HepG2 (cell line): Measurements from ENCODE around the gene FUT6. TPM values are rescaled to one million over a fixed set of nuclear protein-coding genes. Genes with fewer than 3 reads are reported as not detected.
A peak's percentile ranks its signal among the peaks of the same experiment; 100 is the strongest.

Experiments used
- CAMTA2 ChIP-seq: sonication (generic); formaldehyde crosslinking; IDR thresholded peaks from 2 replicates; pipeline ENCODE4 v1.4.0; 2020; ENCODE audit warnings: mild to moderate bottlenecking, missing genetic modification reagents, borderline replicate concordance
- HBP1 ChIP-seq: IDR thresholded peaks from 2 replicates; pipeline ENCODE4 v1.6.1; 2016; ENCODE audit warnings: low read depth, control low read depth
- HNRNPL ChIP-seq: fragments of 200-400 bp; formaldehyde crosslinking; IDR thresholded peaks from 2 replicates; pipeline ENCODE4 v1.6.1; 2017; ENCODE audit warnings: mild to moderate bottlenecking, low read depth, low read length
- KDM5B ChIP-seq: sonication (generic); formaldehyde crosslinking; IDR thresholded peaks from 2 replicates; pipeline ENCODE4 v1.4.0; 2020; ENCODE audit warnings: missing genetic modification reagents, mild to moderate bottlenecking, borderline replicate concordance
- KLF13 ChIP-seq: sonication (generic); formaldehyde crosslinking; IDR thresholded peaks from 2 replicates; pipeline ENCODE4 v1.4.0; 2020; ENCODE audit warnings: mild to moderate bottlenecking, missing genetic modification reagents
- RXRA ChIP-seq: sonication (generic); formaldehyde crosslinking; IDR thresholded peaks from 2 replicates; pipeline ENCODE4 v1.5.1; 2020; ENCODE audit warnings: missing genetic modification reagents
- TRAFD1 ChIP-seq: sonication (generic); formaldehyde crosslinking; IDR thresholded peaks from 2 replicates; pipeline ENCODE4 v1.5.1; 2020; ENCODE audit warnings: missing genetic modification reagents, mild to moderate bottlenecking, borderline replicate concordance
- ZNF292 ChIP-seq: sonication (generic); formaldehyde crosslinking; IDR thresholded peaks from 2 replicates; pipeline ENCODE4 v1.8.1; 2022; ENCODE audit warnings: mild to moderate bottlenecking, low read depth, missing genetic modification reagents, borderline replicate concordance
- ZNF441 ChIP-seq: sonication (generic); formaldehyde crosslinking; IDR thresholded peaks from 2 replicates; pipeline ENCODE4 v1.7.0; 2021; ENCODE audit warnings: missing genetic modification reagents, borderline replicate concordance
- ZNF530 ChIP-seq: sonication (generic); formaldehyde crosslinking; IDR thresholded peaks from 2 replicates; pipeline ENCODE4 v1.5.0; 2020; ENCODE audit warnings: low read depth, mild to moderate bottlenecking, missing genetic modification reagents
- ZNF567 ChIP-seq: sonication (generic); formaldehyde crosslinking; IDR thresholded peaks from 2 replicates; pipeline ENCODE4 v1.8.1; 2023; ENCODE audit warnings: mild to moderate bottlenecking, missing genetic modification reagents, borderline replicate concordance
- ZNF570 ChIP-seq: sonication (generic); formaldehyde crosslinking; IDR thresholded peaks from 2 replicates; pipeline ENCODE4 v1.4.0; 2020; ENCODE audit warnings: mild to moderate bottlenecking, missing genetic modification reagents, borderline replicate concordance
- ZNF597 ChIP-seq: sonication (generic); formaldehyde crosslinking; IDR thresholded peaks from 2 replicates; pipeline ENCODE4 v1.5.0; 2020; ENCODE audit warnings: missing genetic modification reagents
- ZNF710 ChIP-seq: sonication (generic); formaldehyde crosslinking; IDR thresholded peaks from 2 replicates; pipeline ENCODE4 v1.5.0; 2020; ENCODE audit warnings: mild to moderate bottlenecking, missing genetic modification reagents, borderline replicate concordance
- ZNF770 ChIP-seq: sonication (generic); formaldehyde crosslinking; IDR thresholded peaks from 2 replicates; pipeline ENCODE4 v1.5.0; 2020; ENCODE audit warnings: mild to moderate bottlenecking, missing genetic modification reagents
- ZNF816 ChIP-seq: sonication (generic); formaldehyde crosslinking; IDR thresholded peaks from 2 replicates; pipeline ENCODE4 v1.8.0; 2022; ENCODE audit warnings: missing genetic modification reagents, mild to moderate bottlenecking, borderline replicate concordance
- polyA plus RNA-seq, 8 experiments: library from polyadenylated mRNA; depleted of rRNA in 3 of 8; stranded (reverse) in 7 of 8; unstranded in 1 of 8; fragments of >200 nt; fragmentation: Illumina TruSeq in 4 of 8; extraction: Trizol in 4 of 8; gene quantifications; 2 replicates each; pipeline versions ENCODE4 v1.2.1 to v1.2.3, GENCODE V29; 2011 to 2016; ENCODE audit warnings: low read depth in 4 of 8, missing spikeins in 1 of 8, mixed read lengths in 1 of 8; ENCODE audit not compliant: insufficient read depth in 1 of 8
- total RNA-seq, 5 experiments: library from RNA; depleted of rRNA; stranded (reverse); fragments of >200 nt; fragmentation: Illumina TruSeq; extraction: Trizol; gene quantifications; 2 replicates each; pipeline ENCODE4 v1.2.3, GENCODE V29; 2016; ENCODE audit warnings: low read depth in 1 of 5

FUT6 gene
- total and polyA plus RNA-seq, 2 of the 13 experiments (the other 11 are each of a cell fraction or from before 2014, with no cell fraction given) = 8.2 to 27.7 TPM

- TF ChIP-seq ZNF597 (no peak), ZNF441 (no peak; the same call in 1 of the 2 replicates), ZNF770 (CRISPR knock-in tag) (peak; percentile 81), ZNF816 (CRISPR knock-in tag) (no peak), KLF13 (no peak), ZNF710 (CRISPR knock-in tag) (0 out of 2 replicates have a peak, but pooled peaks have one; percentile 20), HNRNPL (0 out of 2 replicates have a peak, but pooled peaks have one; percentile 14), RXRA (CRISPR knock-in tag) (no peak), ZNF570 (CRISPR knock-in tag) (no peak), HBP1 (CRISPR knock-in tag) (no peak), ZNF530 (CRISPR knock-in tag) (no peak), CAMTA2 (CRISPR knock-in tag) (no peak), TRAFD1 (CRISPR knock-in tag) (no peak), ZNF567 (CRISPR knock-in tag) (peak; percentile 74; the same call in 1 of the 2 replicates), KDM5B (CRISPR knock-in tag) (peak; percentile 34; the same call in 1 of the 2 replicates), ZNF292 (CRISPR knock-in tag) (no peak)
Measured at GRCh38 chr19:5838353-5839064, 993 bp downstream of the FUT6 start (continued).
